Vagina (tissue), 2 donors: ENCODE results near the gene CFAP58.

Experiments used
- CTCF ChIP-seq, 3 experiments: fragments of 450-650 bp in 2 of 3; fragments of 200-600 bp in 1 of 3; sonication (generic) in 1 of 3; IDR thresholded peaks; one replicate each; pipeline ENCODE4 v1.5.1; 2017 to 2019; ENCODE audit warnings: antibody characterized with exemption in 3 of 3, mild to moderate bottlenecking in 2 of 3, moderate library complexity in 2 of 3
- POLR2A ChIP-seq, 2 donors: fragments of 450-650 bp; IDR thresholded peaks; one replicate each; pipeline ENCODE4 v1.6.1; 2017; ENCODE audit warnings: antibody characterized with exemption in 2 of 2, mild to moderate bottlenecking in 2 of 2, moderate library complexity in 2 of 2
- POLR2AphosphoS5 ChIP-seq, 2 donors: sonication (generic); formaldehyde crosslinking; IDR thresholded peaks; one replicate each; pipeline ENCODE4 v1.9.0; 2017; ENCODE audit warnings: antibody characterized with exemption in 2 of 2, mild to moderate bottlenecking in 2 of 2, low read depth in 1 of 2; ENCODE audit not compliant: insufficient read depth in 1 of 2

- no peak for TF ChIP-seq CTCF (IDR thresholded peaks at IDR 0.05)
- no peak for TF ChIP-seq POLR2AphosphoS5 (IDR thresholded peaks at IDR 0.05; ENCODE audit: insufficient read depth in 1 of 2, low read depth in 1 of 2)
- TF ChIP-seq POLR2A (IDR thresholded peaks at IDR 0.05), result no peak
Observed at GRCh38 chr10:104324931-104325330, 28.7 kb upstream of the CFAP58 start.
